ENCODE measurements around the gene SAC3D1. TPM values are rescaled to one million over a fixed set of nuclear protein-coding genes. Genes with fewer than 3 reads are reported as not detected.

Gene SAC3D1
- total and polyA plus RNA-seq, 2 of the 8 experiments (the other 6 are each of a cell fraction or from before 2014, with no cell fraction given): 19.4 to 25.8 TPM

- TF ChIP-seq CREB1 (IDR thresholded peaks at IDR 0.05): no peak
- no peak for TF ChIP-seq MAFK (IDR thresholded peaks at IDR 0.05; ENCODE audit: low read depth, low read length)
These were observed 25.3 kb downstream of the SAC3D1 start (continued) for GRCh38 chr11:65066315-65066714.
